Measurements from ENCODE around the gene ZNF138.

Gene ZNF138

DNA sequence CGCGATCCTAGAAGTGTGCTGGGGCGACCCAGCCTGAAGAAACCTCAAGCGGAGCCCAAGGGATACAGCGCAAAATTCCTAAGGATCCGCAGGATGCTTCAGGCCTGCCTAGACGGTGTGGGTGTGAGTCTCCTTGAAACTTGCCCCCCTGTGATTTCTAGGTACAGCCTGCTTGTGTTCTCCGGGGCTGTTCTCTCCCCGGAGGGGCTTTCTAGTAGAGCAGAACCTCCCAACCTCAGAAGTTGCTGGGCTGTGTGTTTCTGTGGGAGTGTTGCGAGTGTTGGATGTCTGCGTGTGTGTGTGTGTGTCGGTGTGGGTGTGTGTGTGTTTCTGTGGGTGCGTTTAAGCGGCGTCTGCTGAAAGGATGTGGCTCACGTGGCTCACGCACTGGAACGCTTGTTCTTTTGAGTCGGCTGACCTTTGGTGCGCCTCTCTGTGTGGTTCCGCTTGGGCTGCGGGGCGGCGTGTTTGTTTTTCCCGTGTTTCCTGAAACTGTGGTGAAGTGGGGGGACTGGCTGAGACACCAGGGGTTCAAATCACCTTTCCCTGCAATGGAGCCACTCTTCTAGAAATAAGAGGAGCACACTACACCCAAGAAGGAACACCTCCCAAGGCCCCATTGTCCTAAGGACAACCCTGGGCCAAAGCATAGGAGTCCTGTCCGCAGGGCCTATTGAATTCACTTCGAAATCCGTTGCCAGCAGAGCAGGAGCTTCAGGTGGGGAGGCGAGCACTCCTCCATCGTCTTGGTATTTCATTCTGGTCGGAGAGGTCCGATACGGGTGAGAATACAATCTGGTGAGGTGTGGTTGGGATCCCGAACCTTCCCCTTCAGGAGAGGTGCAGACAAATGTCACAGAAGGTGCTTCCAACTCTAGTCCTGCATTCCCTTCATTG is 83.7 kb downstream of the ZNF138 start:
- no peak for DNase-seq (ENCODE audit: extremely low read depth, insufficient read length)
- TF ChIP-seq CTCF (IDR thresholded peaks at IDR 0.05; ENCODE audit: insufficient read depth, low read length, poor library complexity, severe bottlenecking) = no peak
- no peaks in the 10 kb centered on the region for H3K27me3 ChIP-seq (replicated peaks; ENCODE audit: control insufficient read depth, insufficient read depth, low read length)
- no peaks in the 10 kb centered on the region for H3K36me3 ChIP-seq (ENCODE audit: control insufficient read depth, insufficient read depth, low read length)
- H3K4me3 ChIP-seq (replicated peaks; ENCODE audit: low read depth, low read length) = no peak overlapping the region

GRCh38 chr7:64878684-64879083 is 84.5 kb downstream of the ZNF138 start:
- Histone ChIP-seq H3K36me3 (ENCODE audit: control insufficient read depth, insufficient read depth, low read length) (no peaks in the 10 kb centered on the region), H3K4me3 (replicated peaks; ENCODE audit: low read depth, low read length) (no peak overlapping the region), H3K27me3 (replicated peaks; ENCODE audit: control insufficient read depth, insufficient read depth, low read length) (no peaks in the 10 kb centered on the region; the same call in 1 of the 2 replicates)
- no peak for TF ChIP-seq CTCF (IDR thresholded peaks at IDR 0.05; ENCODE audit: insufficient read depth, low read length, poor library complexity, severe bottlenecking)
- no peak for DNase-seq (ENCODE audit: extremely low read depth, insufficient read length)

GRCh38 chr7:64879086-64879730 is 85.0 kb downstream of the ZNF138 start:
- no peak for TF ChIP-seq CTCF (IDR thresholded peaks at IDR 0.05; ENCODE audit: insufficient read depth, low read length, poor library complexity, severe bottlenecking)
- no peaks in the 10 kb centered on the region for H3K36me3 ChIP-seq (ENCODE audit: control insufficient read depth, insufficient read depth, low read length)
- no peak overlapping the region for H3K4me3 ChIP-seq (replicated peaks; ENCODE audit: low read depth, low read length)
- H3K27me3 ChIP-seq (replicated peaks; ENCODE audit: control insufficient read depth, insufficient read depth, low read length) = no peaks in the 10 kb centered on the region; the same call in 1 of the 2 replicates
- DNase-seq (ENCODE audit: extremely low read depth, insufficient read length) = no peak

GRCh38 chr7:64879800-64880199 is 85.6 kb downstream of the ZNF138 start:
- no peaks in the 10 kb centered on the region; the same call in 1 of the 2 replicates for H3K27me3 ChIP-seq (replicated peaks; ENCODE audit: control insufficient read depth, insufficient read depth, low read length)

More at GRCh38 chr7:64879800-64880199, 85.6 kb downstream of the ZNF138 start:
- TF ChIP-seq CTCF (IDR thresholded peaks at IDR 0.05; ENCODE audit: insufficient read depth, low read length, poor library complexity, severe bottlenecking) = no peak
- Histone ChIP-seq H3K4me3 (replicated peaks; ENCODE audit: low read depth, low read length) (no peak overlapping the region), H3K36me3 (ENCODE audit: control insufficient read depth, insufficient read depth, low read length) (no peaks in the 10 kb centered on the region)
- DNase-seq (ENCODE audit: extremely low read depth, insufficient read length) = no peak
